Transverse colon (tissue), 4 donors: Measurements from ENCODE around the gene RFTN1.

ENCODE experiments used
- CTCF ChIP-seq, 5 experiments: fragments of 200-600 bp in 3 of 5; fragments of 450-650 bp in 2 of 5; sonication (generic) in 3 of 5; IDR thresholded peaks; 1 replicate in 2 of 5; 2 replicates in 3 of 5; pipeline ENCODE4 v1.5.1; 2016 to 2017; ENCODE audit warnings: antibody characterized with exemption in 5 of 5, inconsistent platforms in 3 of 5, mild to moderate bottlenecking in 2 of 5, moderate library complexity in 1 of 5
- EP300 ChIP-seq: sonication (generic); formaldehyde crosslinking; IDR thresholded peaks from one replicate; pipeline ENCODE4 v1.6.1; 2017; ENCODE audit warnings: antibody characterized with exemption, low read depth
- POLR2A ChIP-seq: fragments of 450-650 bp; IDR thresholded peaks from one replicate; pipeline ENCODE4 v1.6.1; 2016; ENCODE audit warnings: antibody characterized with exemption, mild to moderate bottlenecking, moderate library complexity
- POLR2AphosphoS5 ChIP-seq, 3 donors: sonication (generic); formaldehyde crosslinking; IDR thresholded peaks; one replicate each; pipeline ENCODE4 v1.6.1; 2016; ENCODE audit warnings: antibody characterized with exemption in 3 of 3

GRCh38 chr3:16425398-16426028 is 88.0 kb downstream of the RFTN1 start:
- TF ChIP-seq CTCF (IDR thresholded peaks at IDR 0.05) (no peak), POLR2A (no peak), POLR2AphosphoS5 (IDR thresholded peaks at IDR 0.05) (no peak), EP300 (no peak)
